OCI-LY7 (cell line): ENCODE data around the gene KAT2B.

Experiments
- CTCF ChIP-seq: fragments of 200-600 bp; sonication (generic); conservative IDR thresholded peaks from 2 replicates; pipeline ENCODE4 v1.5.1; 2014; ENCODE audit warnings: mild to moderate bottlenecking, antibody characterized with exemption, low read length, moderate library complexity, mixed read lengths
- EZH2phosphoT487 ChIP-seq: fragments of 200-600 bp; sonication (generic); IDR thresholded peaks from 2 replicates; pipeline ENCODE4 v1.6.1; 2018; ENCODE audit warnings: low read depth, borderline replicate concordance, mild to moderate bottlenecking, mixed run types, antibody characterized with exemption, low read length, moderate library complexity, mixed read lengths

- TF ChIP-seq CTCF (no peak), EZH2phosphoT487 (no peak)
Observed at GRCh38 chr3:20077068-20077467, 36.8 kb downstream of the KAT2B start.
